GM12891 (cell line): ENCODE results near the gene EPHA2.

Experiments used
- PAX5 ChIP-seq: IDR thresholded peaks from 2 replicates; pipeline ENCODE4 v1.6.1; 2011; ENCODE audit warnings: low read length, moderate library complexity, mild to moderate bottlenecking; ENCODE audit not compliant: insufficient read depth, severe bottlenecking
- POLR2A ChIP-seq: IDR thresholded peaks from 2 replicates; pipeline ENCODE4 v1.6.1; 2011; ENCODE audit warnings: low read depth, low read length, control low read depth
- POLR2AphosphoS5 ChIP-seq: IDR thresholded peaks from 2 replicates; pipeline ENCODE4 v1.6.1; 2011; ENCODE audit warnings: low read depth, low read length, control low read depth
- POU2F2 ChIP-seq: IDR thresholded peaks from 2 replicates; pipeline ENCODE4 v1.6.1; 2011; ENCODE audit warnings: low read depth, mild to moderate bottlenecking, control low read depth, low read length, moderate library complexity
- SPI1 ChIP-seq: IDR thresholded peaks from 2 replicates; pipeline ENCODE4 v1.6.1; 2011; ENCODE audit warnings: low read depth, low read length, control low read depth
- TAF1 ChIP-seq: IDR thresholded peaks from 2 replicates; pipeline ENCODE4 v1.6.1; 2011; ENCODE audit warnings: low read depth, low read length, control low read depth

- TF ChIP-seq POLR2AphosphoS5: no peak
- TF ChIP-seq TAF1: no peak
- TF ChIP-seq POLR2A: no peak
- no peak for TF ChIP-seq SPI1
- TF ChIP-seq POU2F2: no peak
- TF ChIP-seq PAX5: no peak
Measured at GRCh38 chr1:16189003-16189402, 33.1 kb upstream of the EPHA2 start.
